Measurements from ENCODE around the gene HM13.
"Not testable (repeated sequence)": the region's sequence is repeated elsewhere in the genome, so short reads cannot be mapped to it uniquely, and the experiment has no call there.

HM13 gene

GRCh38 chr20:31567380-31567720 lies 53.1 kb downstream of the HM13 start:
- DNase-seq (ENCODE audit: low read depth): no peak

GRCh38 chr20:31568041-31568731 lies 53.9 kb downstream of the HM13 start:
- peak; percentile 51 for DNase-seq (ENCODE audit: low read depth)

- DNase-seq (ENCODE audit: low read depth): no peak
Measured at GRCh38 chr20:31568773-31569162, 54.5 kb downstream of the HM13 start.

GRCh38 chr20:31569163-31570020 lies 55.1 kb downstream of the HM13 start:
- DNase-seq (ENCODE audit: low read depth): peak; percentile 68

- no peak for DNase-seq (ENCODE audit: low read depth)
Measured at GRCh38 chr20:31570021-31570463, 55.8 kb downstream of the HM13 start.

- no peak for DNase-seq (ENCODE audit: low read depth)
Measured at GRCh38 chr20:31570735-31571617, 56.7 kb downstream of the HM13 start.

GRCh38 chr20:31572042-31572700 lies 57.9 kb downstream of the HM13 start:
- no peak for DNase-seq (ENCODE audit: low read depth)

GRCh38 chr20:31572701-31573554 lies 58.7 kb downstream of the HM13 start:
- DNase-seq (ENCODE audit: low read depth): peak; percentile 97

- DNase-seq (ENCODE audit: low read depth): no peak
Measured at GRCh38 chr20:31573555-31574321, 59.5 kb downstream of the HM13 start.

- DNase-seq (ENCODE audit: low read depth): not testable (repeated sequence)
Measured at GRCh38 chr20:31574986-31575385, 60.7 kb downstream of the HM13 start.

GRCh38 chr20:31576751-31577150 lies 62.5 kb downstream of the HM13 start:
- no peak for DNase-seq (ENCODE audit: low read depth)

GRCh38 chr20:31577194-31577593 lies 63.0 kb downstream of the HM13 start:
- DNase-seq (ENCODE audit: low read depth): no peak

GRCh38 chr20:31578448-31579138 lies 64.4 kb downstream of the HM13 start:
- no peak for DNase-seq (ENCODE audit: low read depth)

- DNase-seq (ENCODE audit: low read depth): no peak
Measured at GRCh38 chr20:31579245-31579644, 65.0 kb downstream of the HM13 start.

GRCh38 chr20:31579941-31580651 lies 65.9 kb downstream of the HM13 start:
- not testable (repeated sequence) for DNase-seq (ENCODE audit: low read depth)

GRCh38 chr20:31580706-31581105 lies 66.5 kb downstream of the HM13 start:
- DNase-seq (ENCODE audit: low read depth): no peak

GRCh38 chr20:31581391-31581790 lies 67.1 kb downstream of the HM13 start:
- DNase-seq (ENCODE audit: low read depth): no peak

- no peak for DNase-seq (ENCODE audit: low read depth)
Measured at GRCh38 chr20:31587545-31588389, 73.5 kb downstream of the HM13 start.
